ENCODE data around the gene GNB2.
"Not testable (repeated sequence)": the region's sequence is repeated elsewhere in the genome, so short reads cannot be mapped to it uniquely, and the experiment has no call there.

GNB2 gene

DNA sequence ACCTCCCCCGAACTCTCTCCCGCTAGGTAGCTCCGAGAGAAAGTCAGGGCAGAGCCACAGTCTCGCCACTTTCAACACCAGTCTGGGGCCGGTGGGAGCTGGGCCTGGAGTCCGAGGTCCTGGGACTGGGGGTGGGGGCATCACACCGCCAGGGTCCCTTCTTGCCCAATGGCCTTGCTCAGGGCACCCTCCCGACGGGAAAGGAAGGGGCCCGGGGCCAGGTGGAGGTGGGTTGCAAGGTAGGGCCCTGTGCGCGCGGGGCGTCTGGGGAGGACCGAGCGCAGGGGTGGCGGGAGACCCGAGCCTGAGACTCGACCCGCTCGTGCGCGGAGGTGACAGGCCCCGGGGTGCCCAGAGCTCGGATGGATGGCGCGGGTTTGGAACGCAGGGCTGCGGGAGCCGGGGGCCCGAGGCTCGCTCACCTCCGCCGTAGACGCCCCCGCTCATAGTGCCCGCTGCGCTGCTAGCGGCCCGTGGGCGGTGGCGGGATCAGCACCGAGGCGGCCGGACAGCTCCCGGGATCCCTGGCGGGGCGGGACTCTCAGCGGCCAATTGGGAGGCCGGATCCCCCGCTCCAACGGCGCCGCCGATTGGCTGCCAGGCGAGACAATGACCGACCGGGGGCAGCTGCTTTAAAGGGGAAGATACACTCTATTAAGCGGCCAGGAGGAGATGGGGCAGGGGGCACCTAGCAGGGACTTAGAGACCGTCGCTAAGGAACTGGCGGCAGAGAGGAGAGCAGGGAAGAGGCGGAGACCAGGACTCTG is 17.4 kb upstream of the GNB2 start, which contains the start of gene ACTL6B:
Gene ACTL6B (minus strand): TSS at position 541 of the 767 bp plus-strand sequence. CDS start 94 bp downstream, at position 447.
- POLR2A ChIA-PET (ENCODE audit: low non-redundant PET), result no interaction called here

DNA sequence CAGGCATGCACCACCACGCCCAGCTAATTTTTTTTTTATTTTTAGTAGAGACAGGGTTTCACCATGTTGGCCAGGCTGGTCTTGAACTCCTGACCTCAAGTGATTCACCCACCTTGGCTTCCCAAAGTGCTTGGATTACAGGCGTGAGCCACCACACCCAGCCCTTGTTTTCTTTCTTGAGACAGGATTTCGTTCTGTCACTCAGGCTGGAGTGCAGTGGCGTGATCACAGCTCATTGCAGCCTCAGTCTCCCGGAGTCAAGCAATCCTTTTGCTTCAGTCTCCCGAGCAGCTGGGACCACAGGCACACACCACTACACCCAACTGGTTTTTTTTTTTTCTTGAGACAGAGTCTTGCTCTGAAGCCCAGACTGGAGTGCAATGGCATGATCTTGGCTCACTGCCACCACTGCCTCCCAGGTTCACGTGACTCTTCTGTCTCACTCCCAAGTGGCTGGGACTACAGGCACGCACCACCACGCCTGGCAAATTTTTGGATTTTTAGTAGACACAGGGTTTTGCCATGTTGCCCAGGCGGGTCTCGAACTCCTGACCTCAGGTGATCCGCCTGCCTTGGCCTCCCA is 11.3 kb upstream of the GNB2 start:
- POLR2A ChIA-PET (ENCODE audit: low non-redundant PET); DNase-seq (ENCODE audit: low spot score); H3K27ac ChIP-seq: not testable (repeated sequence)
- CTCF ChIA-PET, result interaction anchor here (0.6 to 1.3 kb wide), 3 partner anchors 14 to 164 kb away, joined by 3 to 6 read pairs (median 4); no protein-coding TSS in a partner anchor

More for the DNA sequence above, 17.4 kb upstream of the GNB2 start, which contains the start of gene ACTL6B:
- H3K27ac ChIP-seq, result no peak within 1 kb of the TSS
- DNase-seq (ENCODE audit: low spot score), result peak; percentile 73
- CTCF ChIA-PET, result interaction anchor here (0.6 to 0.9 kb wide), 3 partner anchors 11 to 242 kb away, joined by 3 to 4 read pairs (median 3); no protein-coding TSS in a partner anchor
- TF ChIP-seq, protein P1, sequence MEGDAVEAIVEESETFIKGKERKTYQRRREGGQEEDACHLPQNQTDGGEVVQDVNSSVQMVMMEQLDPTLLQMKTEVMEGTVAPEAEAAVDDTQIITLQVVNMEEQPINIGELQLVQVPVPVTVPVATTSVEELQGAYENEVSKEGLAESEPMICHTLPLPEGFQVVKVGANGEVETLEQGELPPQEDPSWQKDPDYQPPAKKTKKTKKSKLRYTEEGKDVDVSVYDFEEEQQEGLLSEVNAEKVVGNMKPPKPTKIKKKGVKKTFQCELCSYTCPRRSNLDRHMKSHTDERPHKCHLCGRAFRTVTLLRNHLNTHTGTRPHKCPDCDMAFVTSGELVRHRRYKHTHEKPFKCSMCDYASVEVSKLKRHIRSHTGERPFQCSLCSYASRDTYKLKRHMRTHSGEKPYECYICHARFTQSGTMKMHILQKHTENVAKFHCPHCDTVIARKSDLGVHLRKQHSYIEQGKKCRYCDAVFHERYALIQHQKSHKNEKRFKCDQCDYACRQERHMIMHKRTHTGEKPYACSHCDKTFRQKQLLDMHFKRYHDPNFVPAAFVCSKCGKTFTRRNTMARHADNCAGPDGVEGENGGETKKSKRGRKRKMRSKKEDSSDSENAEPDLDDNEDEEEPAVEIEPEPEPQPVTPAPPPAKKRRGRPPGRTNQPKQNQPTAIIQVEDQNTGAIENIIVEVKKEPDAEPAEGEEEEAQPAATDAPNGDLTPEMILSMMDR (conservative IDR thresholded peaks at IDR 0.05; ENCODE audit: low read depth), result no peak

DNA sequence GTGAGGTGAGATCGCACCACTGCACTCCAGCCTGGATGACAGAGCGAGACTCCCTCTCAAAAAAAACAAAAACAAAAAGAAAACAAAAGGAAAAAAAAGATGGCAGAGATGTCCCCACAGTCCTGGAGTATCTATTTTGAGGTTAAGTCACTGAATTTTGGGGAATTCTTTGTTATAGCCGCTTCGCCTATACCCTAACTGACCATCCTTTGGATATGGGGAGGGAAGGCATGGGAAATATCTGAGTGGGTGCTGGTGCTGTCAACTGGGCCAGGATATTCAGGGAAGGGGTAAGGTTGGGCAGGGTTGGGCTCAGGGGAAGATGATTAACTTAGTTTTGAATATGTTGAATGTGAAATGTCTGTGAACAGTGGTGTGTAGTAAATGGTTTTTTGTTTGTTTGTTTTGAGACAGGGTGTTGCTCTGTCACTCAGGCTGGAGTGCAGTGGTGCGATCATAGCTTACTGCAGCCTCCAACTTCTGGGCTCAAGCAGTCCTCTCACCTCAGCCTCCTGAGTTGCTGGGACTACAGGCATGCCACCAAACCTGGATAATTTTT is 8.3 kb upstream of the GNB2 start:
- no peak overlapping the region for H3K27ac ChIP-seq
- ChIA-PET CTCF (no interaction called here), POLR2A (ENCODE audit: low non-redundant PET) (no interaction called here)
- TF ChIP-seq, protein P1 (conservative IDR thresholded peaks at IDR 0.05; ENCODE audit: low read depth), result no peak
- DNase-seq (ENCODE audit: low spot score), result no peak

DNA sequence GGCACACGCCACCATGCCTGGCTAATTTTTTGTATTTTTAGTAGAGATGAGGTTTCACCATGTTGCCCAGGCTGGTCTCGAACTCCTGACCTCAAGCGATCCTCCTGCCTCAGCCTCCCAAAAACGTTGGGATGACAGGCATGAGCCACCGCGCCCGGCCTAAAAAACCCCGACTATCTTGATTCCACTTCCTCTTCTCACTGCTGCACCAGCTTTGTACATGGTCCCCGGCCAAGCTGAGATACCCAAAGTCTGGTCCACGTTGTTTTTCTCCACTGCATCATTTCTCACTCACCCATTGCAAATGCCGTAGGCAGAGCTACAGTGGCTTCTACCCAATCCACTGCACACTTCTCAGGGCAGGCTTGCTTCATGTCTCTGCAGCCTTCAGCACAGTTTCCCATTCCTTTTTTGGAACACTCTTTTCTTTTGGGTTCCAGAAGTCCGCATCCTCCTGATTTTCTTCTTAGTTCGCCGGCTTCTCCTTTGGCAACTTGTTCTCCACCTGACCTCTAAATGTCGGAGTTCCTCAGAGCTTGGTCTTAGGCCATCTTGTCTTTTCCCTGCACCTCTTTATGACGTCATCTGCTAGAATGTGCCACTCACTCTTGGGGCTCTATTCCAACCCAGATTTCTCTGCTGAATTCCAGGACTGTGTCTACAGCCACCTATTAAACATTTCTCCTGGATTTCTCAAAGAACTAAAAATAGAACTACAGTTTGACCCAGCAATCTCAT is 6.0 kb upstream of the GNB2 start:
- DNase-seq (ENCODE audit: low spot score), result no peak
- POLR2A ChIA-PET (ENCODE audit: low non-redundant PET), result no interaction called here
- H3K27ac ChIP-seq, result no peak overlapping the region
- CTCF ChIA-PET, result no interaction called here
- TF ChIP-seq, protein P1 (conservative IDR thresholded peaks at IDR 0.05; ENCODE audit: low read depth), result no peak

DNA sequence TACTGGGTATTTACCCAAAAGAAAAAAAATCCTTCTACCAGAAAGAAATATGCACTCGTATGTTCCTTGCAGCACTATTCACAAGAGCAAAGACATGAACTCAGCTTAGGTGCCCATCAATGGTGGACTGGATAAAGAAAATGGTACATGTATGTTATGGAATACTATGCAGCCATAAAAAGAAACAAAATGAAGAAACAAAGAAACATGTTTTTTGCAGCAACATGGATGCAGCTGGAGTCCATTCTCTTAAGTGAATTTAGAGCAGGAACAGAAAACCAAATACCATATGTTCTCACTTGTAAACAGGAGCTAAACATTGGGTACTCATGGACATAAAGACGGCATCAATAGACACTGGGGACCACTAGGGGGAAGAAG is 5.5 kb upstream of the GNB2 start:
- no peak for DNase-seq (ENCODE audit: low spot score)
- POLR2A ChIA-PET (ENCODE audit: low non-redundant PET), result no interaction called here
- TF ChIP-seq, protein P1 (conservative IDR thresholded peaks at IDR 0.05; ENCODE audit: low read depth), result no peak
- CTCF ChIA-PET, result interaction anchor here (0.6 kb wide), 1 partner anchor 15 kb away, joined by 4 read pairs; no protein-coding TSS in a partner anchor
- no peak overlapping the region for H3K27ac ChIP-seq

DNA sequence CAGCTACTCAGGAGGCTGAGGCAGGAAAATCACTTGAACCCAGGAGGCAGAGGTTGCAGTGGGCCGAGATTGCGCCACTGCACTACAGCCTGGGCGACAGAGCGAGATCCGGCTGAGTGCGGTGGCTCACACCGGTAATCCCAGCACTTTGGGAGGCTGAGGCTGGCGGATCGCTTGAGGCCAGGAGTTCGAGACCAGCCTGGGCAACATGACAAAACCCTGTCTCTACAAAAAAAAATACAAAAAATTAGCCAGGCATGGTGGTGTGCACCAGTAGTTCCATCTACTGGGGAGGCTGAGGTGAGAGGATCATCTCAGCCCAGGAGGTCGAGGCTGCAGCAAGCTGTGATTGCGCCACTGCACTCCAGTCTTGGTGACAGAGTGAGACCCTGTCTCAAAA is 4.4 kb upstream of the GNB2 start:
- DNase-seq (ENCODE audit: low spot score); H3K27ac ChIP-seq; POLR2A ChIA-PET (ENCODE audit: low non-redundant PET): not testable (repeated sequence)
- CTCF ChIA-PET, result interaction anchor here (0.7 kb wide), 2 partner anchors 46 to 116 kb away, joined by 4 read pairs; no protein-coding TSS in a partner anchor

DNA sequence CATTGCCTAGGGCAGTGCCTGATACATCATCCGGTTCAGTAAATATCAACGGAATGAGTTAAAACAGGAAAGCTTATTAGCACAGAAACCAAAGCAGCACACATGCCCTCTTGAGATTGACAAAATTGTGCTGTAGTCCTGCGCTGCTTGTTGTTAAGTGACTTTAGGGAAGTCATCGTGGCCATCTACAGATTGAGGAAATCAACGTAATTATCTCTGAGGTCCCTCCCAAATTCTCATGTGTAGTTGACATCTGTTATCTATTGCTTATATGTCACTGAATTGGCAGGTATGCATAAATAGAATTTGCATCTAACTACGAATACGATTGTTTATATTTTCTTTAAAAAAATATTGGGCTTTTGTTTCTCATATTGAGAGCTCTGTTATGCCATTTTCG is 3.5 kb upstream of the GNB2 start:
- no peak for DNase-seq (ENCODE audit: low spot score)
- H3K27ac ChIP-seq, result no peak overlapping the region
- ChIA-PET POLR2A (ENCODE audit: low non-redundant PET) (no interaction called here), CTCF (interaction anchor here (0.6 kb wide), 1 partner anchor 16 kb away, joined by 7 read pairs; no protein-coding TSS in a partner anchor)
- TF ChIP-seq, protein P1 (conservative IDR thresholded peaks at IDR 0.05; ENCODE audit: low read depth), result no peak
